PC-3 (cell line): ENCODE data around the gene TUBB8. TPM values are rescaled to one million over a fixed set of nuclear protein-coding genes. Genes with fewer than 3 reads are reported as not detected.

ENCODE experiments used
- ATAC-seq: fragments of 200-7000 bp; cut with Tn5 transposase; 2 replicates; pipeline ENCODE4 v1.9.1; 2020; ENCODE audit warnings: mild to moderate bottlenecking, moderate library complexity
- BruUV-seq: library from RNA; stranded (reverse); fragments of 400-500 nt; replicated peaks from 2 replicates; lab custom pipeline; 2021; lab: Mats Ljungman, UMichigan
- CTCF ChIA-PET: fragments of 300-600 bp; sonication (Branson Sonifier 250); formaldehyde crosslinking; loops from one replicate; lab custom pipeline; 2022; ENCODE audit warnings: antibody characterized with exemption; lab: Charles Lee
- POLR2A ChIA-PET: fragments of 300-600 bp; sonication (Branson Sonifier 250); formaldehyde crosslinking; loops from one replicate; lab custom pipeline; 2022; ENCODE audit warnings: antibody characterized with exemption; ENCODE audit not compliant: unreplicated experiment; lab: Charles Lee
- DNase-seq: peaks from one replicate; pipeline ENCODE4 v3.0.0-alpha.2; 2015
- H2AFZ ChIP-seq: fragments of 300-600 bp; sonication (generic); 2 replicates; pipeline ENCODE4 v1.6.0; 2016; ENCODE audit warnings: antibody characterized with exemption, low read length
- H3F3A ChIP-seq: fragments of 300-600 bp; sonication (generic); one replicate; pipeline ENCODE4 v1.6.0; 2017; ENCODE audit warnings: antibody characterized with exemption, low read length, control low read depth, mild to moderate bottlenecking; ENCODE audit not compliant: unreplicated experiment
- H3K27ac ChIP-seq: fragments of 300-600 bp; sonication (generic); 2 replicates; pipeline ENCODE4 v1.5.1; 2016; ENCODE audit warnings: mild to moderate bottlenecking, low read length
- H3K27me3 ChIP-seq: fragments of 300-600 bp; sonication (generic); 2 replicates; pipeline ENCODE4 v1.6.1; 2016; ENCODE audit warnings: low read length, mixed read lengths
- H3K36me3 ChIP-seq: fragments of 300-600 bp; sonication (generic); 2 replicates; pipeline ENCODE4 v1.6.1; 2016; ENCODE audit warnings: low read depth, mixed run types, low read length, mixed read lengths
- H3K4me1 ChIP-seq: fragments of 300-600 bp; sonication (generic); 2 replicates; pipeline ENCODE4 v1.5.1; 2016; ENCODE audit warnings: low read length; ENCODE audit not compliant: insufficient read depth
- H3K4me2 ChIP-seq: fragments of 300-600 bp; sonication (generic); 2 replicates; pipeline ENCODE4 v1.6.0; 2016; ENCODE audit warnings: low read length
- H3K4me3 ChIP-seq: fragments of 300-600 bp; sonication (generic); 2 replicates; pipeline ENCODE4 v1.5.1; 2016; ENCODE audit warnings: mild to moderate bottlenecking, low read length, mixed read lengths
- H3K79me2 ChIP-seq: fragments of 300-600 bp; sonication (generic); 2 replicates; pipeline ENCODE4 v1.6.1; 2017; ENCODE audit warnings: low read length, mixed read lengths
- H3K9ac ChIP-seq: fragments of 300-600 bp; sonication (generic); 2 replicates; pipeline ENCODE4 v1.6.0; 2016; ENCODE audit warnings: mild to moderate bottlenecking, low read length
- H3K9me2 ChIP-seq: fragments of 300-600 bp; sonication (generic); replicated peaks from 2 replicates; pipeline ENCODE4 v1.6.1; 2016; ENCODE audit warnings: mixed run types, low read length, mixed read lengths
- H3K9me3 ChIP-seq: fragments of 300-600 bp; sonication (generic); 2 replicates; pipeline ENCODE4 v1.6.1; 2016; ENCODE audit warnings: low read length, mixed read lengths
- H4K20me1 ChIP-seq: fragments of 300-600 bp; sonication (generic); 2 replicates; pipeline ENCODE4 v1.6.1; 2016; ENCODE audit warnings: low read length, mixed read lengths
- CTCF ChIP-seq: fragments of 300-600 bp; sonication (generic); conservative IDR thresholded peaks from 2 replicates; pipeline ENCODE4 v1.5.1; 2017; ENCODE audit warnings: antibody characterized with exemption, low read depth, mild to moderate bottlenecking, low read length
- EZH2 ChIP-seq: fragments of 300-600 bp; sonication (generic); IDR thresholded peaks from one replicate; pipeline ENCODE4 v1.6.1; 2017; ENCODE audit warnings: antibody characterized with exemption, mild to moderate bottlenecking, low read length; ENCODE audit not compliant: unreplicated experiment
- EZH2phosphoT487 ChIP-seq: fragments of 300-600 bp; sonication (generic); IDR thresholded peaks from 2 replicates; pipeline ENCODE4 v1.6.1; 2018; ENCODE audit warnings: mild to moderate bottlenecking, antibody characterized with exemption, low read length, borderline replicate concordance
- intact Hi-C: fragments of 100-400 bp; cut with micrococcal nuclease; formaldehyde crosslinking; loops from 2 replicates; pipeline ENCODE4 v1.9.0; 2023
- total RNA-seq: library from RNA; depleted of rRNA; stranded (reverse); fragments of >200 nt; gene quantifications from 2 replicates; pipeline ENCODE4 v1.2.3, GENCODE V29; 2014

Gene TUBB8
- total RNA-seq, 1 experiment from 2014 or later = not detected

DNA sequence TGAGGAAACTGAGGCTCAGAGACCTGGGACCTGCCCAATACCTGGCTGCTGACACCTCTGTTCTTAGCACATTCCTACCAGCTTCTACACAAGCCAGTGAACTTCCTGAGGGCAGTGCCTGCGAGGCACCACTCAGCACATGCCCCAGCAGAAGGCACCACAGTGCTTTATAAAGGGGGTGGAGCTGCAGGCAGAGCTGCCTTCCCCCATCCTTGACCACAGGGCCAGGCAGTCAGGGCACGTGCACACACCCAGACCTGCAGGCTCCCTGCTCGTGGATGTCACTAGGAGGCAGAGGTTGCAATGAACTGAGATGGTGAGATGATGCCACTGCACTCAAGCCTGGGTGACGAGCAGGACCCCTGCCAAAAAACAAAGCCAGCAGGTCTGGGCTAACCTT lies 39.2 kb upstream of the TUBB8 start:
- Histone ChIP-seq H3K79me2 (no peaks in the 10 kb centered on the region), H3K4me3 (no peak overlapping the region), H3K27me3 (no peaks in the 10 kb centered on the region), H3K9me2 (no peaks in the 10 kb centered on the region), H3K4me1 (peaks cover 7% of the 10 kb centered on the region), H3K9ac (no peak overlapping the region), H3K9me3 (no peaks in the 10 kb centered on the region), H3K36me3 (no peaks in the 10 kb centered on the region), H3K4me2 (no peak overlapping the region), H4K20me1 (no peaks in the 10 kb centered on the region), H3F3A (no peaks in the 10 kb centered on the region), H2AFZ (no peak overlapping the region), H3K27ac (no peak overlapping the region)
- ATAC-seq (no peak), DNase-seq (no peak)
- CTCF ChIA-PET = no interaction called here
- TF ChIP-seq CTCF (no peak), EZH2phosphoT487 (no peak), EZH2 (no peak)
- no TSS peak for BruUV-seq
- intact Hi-C loops = no loop called here
- POLR2A ChIA-PET = no interaction called here

- Histone ChIP-seq H3K4me3 (no peak overlapping the region), H3K79me2 (no peaks in the 10 kb centered on the region), H2AFZ (no peak overlapping the region), H3K27ac (no peak overlapping the region), H3K27me3 (no peaks in the 10 kb centered on the region), H3K4me1 (peaks cover 4% of the 10 kb centered on the region), H3K9me3 (no peaks in the 10 kb centered on the region), H3K36me3 (no peaks in the 10 kb centered on the region), H3K4me2 (no peak overlapping the region), H3K9me2 (no peaks in the 10 kb centered on the region), H3F3A (no peaks in the 10 kb centered on the region), H3K9ac (no peak overlapping the region), H4K20me1 (no peaks in the 10 kb centered on the region)
- no TSS peak for BruUV-seq
- POLR2A ChIA-PET = no interaction called here
- DNase-seq = no peak
- ATAC-seq = no peak
- TF ChIP-seq EZH2 (no peak), CTCF (no peak), EZH2phosphoT487 (no peak)
- intact Hi-C loops = no loop called here
- CTCF ChIA-PET = no interaction called here
Measured at GRCh38 chr10:87177-88080, 38.3 kb upstream of the TUBB8 start.

- DNase-seq (no peak), ATAC-seq (no peak)
- ChIA-PET POLR2A (no interaction called here), CTCF (no interaction called here)
- intact Hi-C loops = no loop called here
- Histone ChIP-seq H3K79me2 (no peaks in the 10 kb centered on the region), H3K27ac (no peak overlapping the region), H3K27me3 (no peaks in the 10 kb centered on the region), H3F3A (no peaks in the 10 kb centered on the region), H3K4me1 (no peaks in the 10 kb centered on the region), H3K9ac (no peak overlapping the region), H3K4me3 (no peak overlapping the region), H3K4me2 (no peak overlapping the region), H3K9me3 (no peaks in the 10 kb centered on the region), H3K9me2 (no peaks in the 10 kb centered on the region), H2AFZ (no peak overlapping the region), H3K36me3 (no peaks in the 10 kb centered on the region), H4K20me1 (no peaks in the 10 kb centered on the region)
- BruUV-seq = no TSS peak
- TF ChIP-seq CTCF (no peak), EZH2 (no peak), EZH2phosphoT487 (no peak)
Measured at GRCh38 chr10:86031-86430, 36.9 kb upstream of the TUBB8 start.
